Psoas muscle (tissue), 8 donors: Measurements from ENCODE around the gene AGPAT3. TPM values are rescaled to one million over a fixed set of nuclear protein-coding genes. Genes with fewer than 3 reads are reported as not detected.

ENCODE experiments used
- ATAC-seq, 4 donors: fragments of 200-7000 bp; cut with Tn5 transposase; one replicate each; pipeline ENCODE4 v1.9.1; 2020; ENCODE audit warnings: moderate library complexity in 3 of 4, mild to moderate bottlenecking in 2 of 4
- DNase-seq, 2 donors: peaks; one replicate each; pipeline ENCODE4 v3.0.0-alpha.2; 2020
- H3K27ac ChIP-seq: fragments of 200-600 bp; one replicate; pipeline ENCODE4 v1.8.0; 2022
- H3K27me3 ChIP-seq, 3 donors: fragments of 200-600 bp in 1 of 3; one replicate each; pipeline versions ENCODE4 v1.6.1 to v1.8.0; 2013 to 2022; ENCODE audit warnings: low read length in 2 of 3, mild to moderate bottlenecking in 2 of 3, moderate library complexity in 1 of 3; ENCODE audit not compliant: insufficient read depth in 3 of 3
- H3K36me3 ChIP-seq, 2 donors: fragments of 200-600 bp in 1 of 2; one replicate each; pipeline versions ENCODE4 v1.6.1 to v1.8.0; 2013 to 2022; ENCODE audit warnings: low read depth in 1 of 2, mild to moderate bottlenecking in 1 of 2, moderate library complexity in 1 of 2; ENCODE audit not compliant: insufficient read depth in 1 of 2
- H3K4me1 ChIP-seq: fragments of 200-600 bp; one replicate; pipeline ENCODE4 v1.8.0; 2022
- H3K4me3 ChIP-seq: fragments of 200-600 bp; one replicate; pipeline ENCODE4 v1.8.0; 2022; ENCODE audit warnings: mild to moderate bottlenecking
- H3K9me3 ChIP-seq: fragments of 200-600 bp; one replicate; pipeline ENCODE4 v1.8.0; 2022
- WGBS, 3 donors: extraction: QIAGEN DNeasy Blood & Tissue Kit; methylation state at CpG; one replicate each; pipeline versions ENCODE4 v1.1.6 to v1.1.7; 2013; 5-methylcytosine and 5-hydroxymethylcytosine counted together
- intact Hi-C, 2 donors: fragments of 100-400 bp; cut with DNase I; formaldehyde crosslinking; loops; one replicate each; pipeline versions ENCODE4 v1.11.0 to v1.14.2; 2022
- polyA plus RNA-seq, 3 donors: library from polyadenylated mRNA; stranded (reverse); fragments of 200-250 nt; gene quantifications; one replicate each; pipeline ENCODE4 v1.2.3, GENCODE V29; 2013
- total RNA-seq, 4 donors: library from RNA; stranded (reverse); fragmentation: NEBNext Ultra II Directional in 2 of 4; extraction: Animal tissue kit (Norgen Biotek cat#: 25700) in 2 of 4; gene quantifications; one replicate each; pipeline versions ENCODE4 v1.2.1 to v1.2.4, GENCODE V29; 2021 to 2023
- TF ChIP-seq, protein P1 (sequence below): fragments of 200-600 bp; IDR thresholded peaks from one replicate; pipeline ENCODE4 v1.8.0; 2022; ENCODE audit warnings: antibody characterized with exemption
- donor health status: healthy with polysubstance abuse.
- donor health status: DM: no; HTN: no; CAD: no; lungs with moderate emphysema.
- donor health status: Bipolar disorder and iron deficiency.
- donor health status: healthy.
- donor health status: DM: yes; HTN: yes; CAD: no.
- donor health status: DM: no; HTN: no; CAD: no.
- donor health status: DM: no; HTN: no; CAD: no.
- donor health status: DM: yes; HTN: yes; CAD: no.

The AGPAT3 gene
- total and polyA plus RNA-seq, 7 donors, result 28.4 to 117 (median 50.7) TPM

DNA sequence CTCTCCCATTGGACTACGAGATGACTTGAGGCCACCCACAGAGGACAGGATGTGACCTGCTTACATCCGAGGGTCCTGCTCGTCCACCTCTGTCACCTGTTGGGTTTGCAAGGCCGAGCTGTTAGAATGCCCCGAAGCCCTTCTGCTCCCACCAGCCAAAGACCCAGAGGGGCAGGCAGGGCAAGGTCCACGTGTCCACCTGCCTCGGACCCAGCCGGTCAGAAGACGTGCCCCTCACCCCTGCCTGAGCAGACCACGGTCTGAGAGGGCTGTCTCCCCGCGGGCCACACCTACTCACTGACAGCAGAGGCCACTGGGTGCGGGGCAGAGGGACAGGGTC is 116.8 kb downstream of the AGPAT3 start:
- no peak for DNase-seq
- H3K27me3 ChIP-seq, result no peaks in the 10 kb centered on the region
- H3K4me1 ChIP-seq, result no peaks in the 10 kb centered on the region
- no peak for ATAC-seq
- peaks cover 5 to 62% of the 10 kb centered on the region in 2 donors for H3K36me3 ChIP-seq
- no peak overlapping the region for H3K4me3 ChIP-seq
- TF ChIP-seq, protein P1, sequence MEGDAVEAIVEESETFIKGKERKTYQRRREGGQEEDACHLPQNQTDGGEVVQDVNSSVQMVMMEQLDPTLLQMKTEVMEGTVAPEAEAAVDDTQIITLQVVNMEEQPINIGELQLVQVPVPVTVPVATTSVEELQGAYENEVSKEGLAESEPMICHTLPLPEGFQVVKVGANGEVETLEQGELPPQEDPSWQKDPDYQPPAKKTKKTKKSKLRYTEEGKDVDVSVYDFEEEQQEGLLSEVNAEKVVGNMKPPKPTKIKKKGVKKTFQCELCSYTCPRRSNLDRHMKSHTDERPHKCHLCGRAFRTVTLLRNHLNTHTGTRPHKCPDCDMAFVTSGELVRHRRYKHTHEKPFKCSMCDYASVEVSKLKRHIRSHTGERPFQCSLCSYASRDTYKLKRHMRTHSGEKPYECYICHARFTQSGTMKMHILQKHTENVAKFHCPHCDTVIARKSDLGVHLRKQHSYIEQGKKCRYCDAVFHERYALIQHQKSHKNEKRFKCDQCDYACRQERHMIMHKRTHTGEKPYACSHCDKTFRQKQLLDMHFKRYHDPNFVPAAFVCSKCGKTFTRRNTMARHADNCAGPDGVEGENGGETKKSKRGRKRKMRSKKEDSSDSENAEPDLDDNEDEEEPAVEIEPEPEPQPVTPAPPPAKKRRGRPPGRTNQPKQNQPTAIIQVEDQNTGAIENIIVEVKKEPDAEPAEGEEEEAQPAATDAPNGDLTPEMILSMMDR, result no peak
- 73 to 75% (median 74%) methylated on average over 10 to 13 of the region's 13 CpGs for WGBS, 3 donors
- H3K9me3 ChIP-seq, result no peaks in the 10 kb centered on the region
- intact Hi-C loops, result no loop called here
- H3K27ac ChIP-seq, result no peak overlapping the region

DNA sequence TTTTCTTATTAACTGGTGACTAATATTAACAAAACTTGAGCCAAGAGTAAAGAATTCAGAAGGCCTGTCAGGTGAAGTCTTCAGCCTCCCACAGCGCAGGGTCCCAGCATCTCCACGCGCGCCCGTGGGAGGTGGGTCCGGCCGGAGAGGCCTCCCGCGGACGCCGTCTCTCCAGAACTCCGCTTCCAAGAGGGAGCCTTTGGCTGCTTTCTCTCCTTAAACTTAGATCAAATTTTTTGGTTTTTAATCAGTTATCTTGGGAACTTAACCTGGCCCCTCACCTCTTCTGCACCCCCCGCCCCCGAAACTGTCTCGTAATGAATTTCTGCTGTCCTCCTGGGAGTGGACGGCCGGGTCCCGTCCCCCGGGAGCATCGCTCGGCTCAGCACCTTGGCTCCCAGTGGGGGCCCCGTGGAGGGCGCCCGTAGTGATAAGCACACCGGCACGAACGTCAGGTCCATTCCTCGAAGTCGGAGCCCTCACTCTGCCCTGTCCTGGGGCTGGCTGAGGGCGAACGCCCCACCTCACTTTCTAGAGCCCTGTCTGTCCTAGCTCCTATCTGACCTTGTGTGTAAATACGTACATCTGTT is 117.6 kb downstream of the AGPAT3 start:
- DNase-seq (no peak), ATAC-seq (no peak)
- 93% methylated on average over 31 to 32 of the region's 32 CpGs for WGBS, 3 donors
- Histone ChIP-seq H3K36me3 (peaks cover 5 to 55% of the 10 kb centered on the region in 2 donors), H3K9me3 (no peaks in the 10 kb centered on the region), H3K4me3 (no peak overlapping the region), H3K4me1 (no peaks in the 10 kb centered on the region), H3K27me3 (no peaks in the 10 kb centered on the region), H3K27ac (no peak overlapping the region)
- TF ChIP-seq, protein P1, result no peak
- intact Hi-C loops, result no loop called here

DNA sequence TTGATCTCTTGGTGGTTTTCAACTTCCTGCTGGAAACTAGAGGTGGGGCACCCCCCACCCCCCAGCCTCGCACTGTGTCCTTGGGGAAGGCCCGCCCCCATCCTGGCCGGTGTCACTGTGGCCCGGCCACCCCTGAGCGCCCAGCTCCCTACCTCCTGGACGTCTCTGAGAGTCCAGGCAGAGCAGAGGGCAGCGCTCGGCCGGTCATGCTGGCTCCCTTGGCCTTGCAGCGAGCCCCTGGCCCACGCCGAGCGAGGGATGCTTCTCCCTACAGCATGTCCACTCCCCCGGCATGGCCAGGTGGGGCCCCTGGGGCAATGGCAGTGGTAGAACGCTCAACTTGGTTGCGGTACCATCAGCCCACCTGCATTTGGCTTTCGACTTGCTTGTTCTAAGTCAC is 118.4 kb downstream of the AGPAT3 start:
- TF ChIP-seq, protein P1, result no peak
- Histone ChIP-seq H3K4me3 (no peak overlapping the region), H3K4me1 (no peaks in the 10 kb centered on the region), H3K9me3 (no peaks in the 10 kb centered on the region), H3K27me3 (no peaks in the 10 kb centered on the region), H3K36me3 (peaks cover 5 to 47% of the 10 kb centered on the region in 2 donors), H3K27ac (no peak overlapping the region)
- intact Hi-C loops, result no loop called here
- ATAC-seq (no peak), DNase-seq (no peak)
- WGBS, 3 donors, result 90 to 92% (median 91%) methylated on average over 17 of the region's 17 CpGs

DNA sequence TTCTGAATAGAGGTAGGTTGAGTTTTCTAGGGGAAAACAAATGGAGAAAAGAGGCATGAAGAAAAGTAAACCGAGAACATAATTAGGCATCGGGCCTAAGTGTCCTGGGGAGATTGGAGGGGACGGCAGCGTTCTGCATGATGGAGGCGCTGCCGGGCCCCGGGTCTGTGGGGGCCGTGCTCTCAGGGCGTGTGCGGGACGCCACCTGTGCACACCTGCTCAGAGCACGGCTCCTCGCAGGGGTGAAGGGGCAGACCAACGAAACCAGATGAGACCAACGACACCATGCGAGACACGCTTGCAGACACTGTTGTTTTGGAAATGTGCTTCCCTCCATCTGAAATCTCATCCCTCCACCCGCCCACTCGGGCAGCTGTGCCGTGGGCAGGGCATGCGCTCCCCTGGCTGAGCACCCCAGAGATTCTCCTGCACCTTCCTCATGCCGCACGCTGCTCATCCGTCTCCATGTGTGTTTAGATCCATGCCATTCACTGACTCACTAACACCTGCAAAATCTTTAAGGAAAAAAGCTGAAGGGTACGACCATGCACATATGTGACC is 118.9 kb downstream of the AGPAT3 start:
- DNase-seq (no peak), ATAC-seq (no peak)
- Histone ChIP-seq H3K9me3 (no peaks in the 10 kb centered on the region), H3K4me1 (no peaks in the 10 kb centered on the region), H3K27ac (no peak overlapping the region), H3K4me3 (no peak overlapping the region), H3K27me3 (no peaks in the 10 kb centered on the region), H3K36me3 (peaks cover 5 to 42% of the 10 kb centered on the region in 2 donors)
- intact Hi-C loops, result no loop called here
- TF ChIP-seq, protein P1, result no peak
- WGBS, 3 donors, result 78 to 85% (median 82%) methylated on average over 24 to 25 of the region's 25 CpGs
